Measurements from ENCODE around the gene PRR16.
"Not testable (repeated sequence)": the region's sequence is repeated elsewhere in the genome, so short reads cannot be mapped to it uniquely, and the experiment has no call there.

Gene PRR16

DNA sequence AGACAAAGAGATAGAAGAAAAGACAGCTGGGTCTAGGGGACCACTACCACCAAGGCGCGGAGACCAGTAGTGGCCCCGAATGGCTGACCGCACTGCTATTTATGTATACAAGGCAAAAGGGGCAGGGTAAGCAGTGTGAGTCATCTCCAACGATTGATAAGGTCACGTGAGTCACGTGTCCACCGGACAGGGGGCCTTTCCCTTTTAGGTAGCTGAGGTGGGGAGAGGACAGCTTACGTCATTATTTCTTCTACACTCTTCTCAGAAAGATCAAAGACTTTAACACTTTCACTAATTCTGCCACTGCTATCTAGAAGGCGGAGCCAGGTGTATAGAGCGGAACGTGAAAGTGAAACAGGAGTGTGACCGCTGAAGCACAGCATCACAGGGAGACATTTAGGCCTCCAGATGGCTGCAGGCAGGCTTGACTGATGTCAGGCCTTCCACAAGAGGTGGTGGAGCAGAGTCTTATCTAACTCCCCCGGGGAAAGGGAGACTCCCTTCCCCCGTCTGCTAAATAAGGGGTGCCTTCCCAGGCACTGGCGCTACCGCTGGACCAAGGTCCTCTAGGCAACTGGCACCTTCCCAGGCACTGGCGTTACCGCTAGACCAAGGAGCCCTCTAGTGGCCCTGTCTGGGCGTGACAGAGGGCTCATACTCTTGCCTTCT is 6.1 kb upstream of the PRR16 start:
- peak overlapping the region; percentile 29; the same call in 1 of the 2 replicates for H3K9ac ChIP-seq (ENCODE audit: low read length)
- H3K36me3 ChIP-seq (replicated peaks; ENCODE audit: insufficient read depth, low read length): no peaks in the 10 kb centered on the region
- H3K4me3 ChIP-seq (ENCODE audit: low read length): peak overlapping the region; percentile 59
- 0 out of 2 replicates have a peak, but pooled peaks cover 3% of the 10 kb centered on the region for H3F3A ChIP-seq (ENCODE audit: insufficient read depth, low read length)
- peak overlapping the region; percentile 59; the same call in 1 of the 2 replicates for H3K4me2 ChIP-seq (ENCODE audit: low read depth, low read length)
- H3K27me3 ChIP-seq (replicated peaks; ENCODE audit: insufficient read depth, low read length): peaks cover 4% of the 10 kb centered on the region
- H3K4me1 ChIP-seq (ENCODE audit: low read length): no peaks in the 10 kb centered on the region
- H2AFZ ChIP-seq (ENCODE audit: low read length): peak overlapping the region; percentile 69; the same call in 1 of the 2 replicates
- peak overlapping the region; percentile 46; the same call in 1 of the 2 replicates for H3K27ac ChIP-seq (ENCODE audit: low read length)
- no peaks in the 10 kb centered on the region for H3K79me2 ChIP-seq (ENCODE audit: low read length)
- H3K9me2 ChIP-seq (replicated peaks; ENCODE audit: insufficient read depth, low read length): no peaks in the 10 kb centered on the region
- H3K9me3 ChIP-seq (replicated peaks; ENCODE audit: insufficient read depth, low read length): no peaks in the 10 kb centered on the region
- no peak for TF ChIP-seq EZH2 (optimal IDR thresholded peaks at IDR 0.05; ENCODE audit: low read depth, low read length)
- TF ChIP-seq, protein P1, sequence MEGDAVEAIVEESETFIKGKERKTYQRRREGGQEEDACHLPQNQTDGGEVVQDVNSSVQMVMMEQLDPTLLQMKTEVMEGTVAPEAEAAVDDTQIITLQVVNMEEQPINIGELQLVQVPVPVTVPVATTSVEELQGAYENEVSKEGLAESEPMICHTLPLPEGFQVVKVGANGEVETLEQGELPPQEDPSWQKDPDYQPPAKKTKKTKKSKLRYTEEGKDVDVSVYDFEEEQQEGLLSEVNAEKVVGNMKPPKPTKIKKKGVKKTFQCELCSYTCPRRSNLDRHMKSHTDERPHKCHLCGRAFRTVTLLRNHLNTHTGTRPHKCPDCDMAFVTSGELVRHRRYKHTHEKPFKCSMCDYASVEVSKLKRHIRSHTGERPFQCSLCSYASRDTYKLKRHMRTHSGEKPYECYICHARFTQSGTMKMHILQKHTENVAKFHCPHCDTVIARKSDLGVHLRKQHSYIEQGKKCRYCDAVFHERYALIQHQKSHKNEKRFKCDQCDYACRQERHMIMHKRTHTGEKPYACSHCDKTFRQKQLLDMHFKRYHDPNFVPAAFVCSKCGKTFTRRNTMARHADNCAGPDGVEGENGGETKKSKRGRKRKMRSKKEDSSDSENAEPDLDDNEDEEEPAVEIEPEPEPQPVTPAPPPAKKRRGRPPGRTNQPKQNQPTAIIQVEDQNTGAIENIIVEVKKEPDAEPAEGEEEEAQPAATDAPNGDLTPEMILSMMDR (IDR thresholded peaks at IDR 0.05; ENCODE audit: low read length): peak; percentile 67
- H4K20me1 ChIP-seq (ENCODE audit: insufficient read depth, low read length): no peaks in the 10 kb centered on the region
- DNase-seq: peak; percentile 98

DNA sequence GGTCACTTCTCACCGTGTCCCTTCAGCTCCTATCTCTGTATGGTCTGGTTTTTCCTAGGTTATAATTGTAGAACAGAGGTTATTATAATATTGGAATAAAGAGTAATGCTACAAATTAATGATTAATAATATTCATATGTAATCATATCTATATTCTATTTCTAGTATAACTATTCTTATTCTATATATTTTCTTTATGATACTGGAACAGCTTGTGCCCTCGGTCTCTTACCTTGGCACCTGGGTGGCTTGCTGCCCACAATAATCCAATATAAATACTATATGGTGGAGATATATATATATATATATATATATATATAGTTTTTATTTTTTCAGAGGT is 5.6 kb upstream of the PRR16 start:
- H3K36me3 ChIP-seq (replicated peaks; ENCODE audit: insufficient read depth, low read length); DNase-seq; H3K4me1 ChIP-seq (ENCODE audit: low read length); H3K79me2 ChIP-seq (ENCODE audit: low read length); H4K20me1 ChIP-seq (ENCODE audit: insufficient read depth, low read length); H3F3A ChIP-seq (ENCODE audit: insufficient read depth, low read length); H3K9ac ChIP-seq (ENCODE audit: low read length); H3K9me2 ChIP-seq (replicated peaks; ENCODE audit: insufficient read depth, low read length); H3K27me3 ChIP-seq (replicated peaks; ENCODE audit: insufficient read depth, low read length); H3K9me3 ChIP-seq (replicated peaks; ENCODE audit: insufficient read depth, low read length): not testable (repeated sequence)
- Histone ChIP-seq H3K4me2 (ENCODE audit: low read depth, low read length) (peak overlapping the region; percentile 59; the same call in 1 of the 2 replicates), H3K4me3 (ENCODE audit: low read length) (peak overlapping the region; percentile 59), H3K27ac (ENCODE audit: low read length) (peak overlapping the region; percentile 46; the same call in 1 of the 2 replicates), H2AFZ (ENCODE audit: low read length) (0 out of 2 replicates have a peak overlapping the region, but pooled peaks have one; percentile 69)

DNA sequence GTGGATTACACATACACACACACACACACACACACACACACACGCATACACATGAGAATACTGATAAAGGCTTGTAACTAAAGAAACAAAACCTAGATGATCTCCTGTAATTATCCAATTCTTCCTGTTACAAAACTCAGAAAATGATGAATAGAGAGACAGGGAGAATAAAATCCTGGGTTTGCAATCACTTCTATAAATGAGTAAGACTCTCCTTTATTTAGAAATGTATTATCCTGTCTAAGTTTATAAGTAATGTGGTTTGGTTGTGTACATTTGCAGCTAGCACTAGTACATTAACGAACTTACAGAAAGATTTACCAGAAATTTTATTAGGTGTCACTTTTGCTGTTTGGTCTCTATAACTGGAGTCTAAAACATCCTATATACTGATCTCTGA is 2.8 kb upstream of the PRR16 start:
- TF ChIP-seq, protein P1 (IDR thresholded peaks at IDR 0.05; ENCODE audit: low read length): no peak
- TF ChIP-seq EZH2 (optimal IDR thresholded peaks at IDR 0.05; ENCODE audit: low read depth, low read length) (no peak), EZH2phosphoT487 (IDR thresholded peaks at IDR 0.05; ENCODE audit: low read length) (no peak)

More for the DNA sequence above, 2.8 kb upstream of the PRR16 start:
- H3K27ac ChIP-seq (ENCODE audit: low read length): no peak overlapping the region
- H3K36me3 ChIP-seq (replicated peaks; ENCODE audit: insufficient read depth, low read length): no peaks in the 10 kb centered on the region
- no peaks in the 10 kb centered on the region for H4K20me1 ChIP-seq (ENCODE audit: insufficient read depth, low read length)
- H3K4me1 ChIP-seq (ENCODE audit: low read length): 0 out of 2 replicates have a peak, but pooled peaks cover 6% of the 10 kb centered on the region
- H3K9ac ChIP-seq (ENCODE audit: low read length): no peak overlapping the region
- 0 out of 2 replicates have a peak, but pooled peaks cover 3% of the 10 kb centered on the region for H3F3A ChIP-seq (ENCODE audit: insufficient read depth, low read length)
- no peaks in the 10 kb centered on the region for H3K79me2 ChIP-seq (ENCODE audit: low read length)
- H3K27me3 ChIP-seq (replicated peaks; ENCODE audit: insufficient read depth, low read length): peaks cover 15% of the 10 kb centered on the region
- H3K9me3 ChIP-seq (replicated peaks; ENCODE audit: insufficient read depth, low read length): no peaks in the 10 kb centered on the region
- H3K4me3 ChIP-seq (ENCODE audit: low read length): no peak overlapping the region
- H2AFZ ChIP-seq (ENCODE audit: low read length): no peak overlapping the region
- DNase-seq: no peak
- H3K4me2 ChIP-seq (ENCODE audit: low read depth, low read length): no peak overlapping the region
- H3K9me2 ChIP-seq (replicated peaks; ENCODE audit: insufficient read depth, low read length): no peaks in the 10 kb centered on the region
